PFSK-1 (cell line): Measurements from ENCODE around the gene LMX1A.

Experiments
- FOXP2 ChIP-seq: optimal IDR thresholded peaks from 2 replicates; pipeline ENCODE3; 2011; ENCODE audit warnings: borderline replicate concordance, control low read depth, inconsistent platforms; ENCODE audit not compliant: insufficient read depth; ENCODE audit errors: extremely low read length, extremely low read depth
- POLR2AphosphoS5 ChIP-seq: IDR thresholded peaks from 2 replicates; pipeline ENCODE4 v1.6.1; 2012; ENCODE audit warnings: low read depth, mild to moderate bottlenecking, control low read depth, low read length, moderate library complexity
- REST ChIP-seq, 2 experiments: IDR thresholded peaks; 2 replicates each; pipeline versions ENCODE4 v1.6.1 to v1.8.0; 2011 to 2012; ENCODE audit warnings: low read depth in 2 of 2, low read length in 2 of 2, control low read depth in 1 of 2, inconsistent platforms in 1 of 2, mild to moderate bottlenecking in 1 of 2, moderate library complexity in 1 of 2; ENCODE audit not compliant: insufficient read depth in 1 of 2
- SIN3A ChIP-seq: IDR thresholded peaks from 2 replicates; pipeline ENCODE4 v1.6.1; 2012; ENCODE audit warnings: mild to moderate bottlenecking, low read length, moderate library complexity, borderline replicate concordance; ENCODE audit not compliant: insufficient read depth
- TAF1 ChIP-seq: IDR thresholded peaks from 2 replicates; pipeline ENCODE4 v1.6.1; 2012; ENCODE audit warnings: low read length, control low read depth, borderline replicate concordance; ENCODE audit not compliant: insufficient read depth

Gene LMX1A

GRCh38 chr1:165329104-165329503 lies 27.4 kb downstream of the LMX1A start:
- TF ChIP-seq SIN3A (no peak), POLR2AphosphoS5 (no peak), REST (IDR thresholded peaks at IDR 0.05; ENCODE audit: insufficient read depth in 1 of 2, low read depth in 2 of 2, low read length in 2 of 2) (no peak), TAF1 (no peak), FOXP2 (no peak)

DNA sequence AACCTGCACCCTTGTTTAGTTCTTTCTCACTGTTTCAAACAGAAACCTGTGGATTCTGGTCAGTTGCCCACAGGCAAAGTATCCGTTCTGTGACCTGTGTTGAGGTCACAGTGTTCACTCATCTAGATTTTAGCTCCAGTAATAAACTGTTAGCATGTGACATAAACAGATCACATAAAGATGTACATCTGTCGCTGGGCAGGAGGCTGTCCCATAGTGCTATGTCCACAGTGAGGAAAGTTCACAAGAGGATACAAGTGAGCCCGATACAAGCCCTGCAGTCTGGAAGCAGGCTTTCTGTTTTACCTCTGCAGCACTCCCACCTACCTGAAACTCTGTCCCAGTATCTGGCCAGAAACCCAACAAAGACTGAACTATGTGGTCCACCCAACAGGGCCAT lies 28.4 kb downstream of the LMX1A start:
- TF ChIP-seq SIN3A (no peak), FOXP2 (no peak), POLR2AphosphoS5 (no peak), TAF1 (no peak), REST (IDR thresholded peaks at IDR 0.05; ENCODE audit: insufficient read depth in 1 of 2, low read depth in 2 of 2, low read length in 2 of 2) (no peak)

DNA sequence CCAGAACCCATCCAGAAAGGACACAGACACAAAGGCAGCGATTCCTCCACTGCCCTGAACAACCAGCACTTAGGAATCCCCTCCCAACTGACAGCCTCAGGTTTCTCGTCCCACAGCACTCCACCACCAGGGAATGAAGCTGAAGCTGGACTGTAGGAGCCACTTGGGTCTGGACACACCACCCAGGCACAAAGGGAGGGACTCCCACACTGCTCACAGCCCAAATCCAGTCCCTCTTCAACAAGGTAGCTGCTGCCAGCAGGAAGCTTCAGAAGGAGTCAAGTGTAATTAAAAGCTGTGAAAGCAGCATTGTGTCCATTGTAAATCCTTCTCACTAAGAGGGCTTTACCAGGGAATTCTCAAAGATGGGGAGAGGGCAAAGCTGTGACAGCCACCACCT lies 29.0 kb downstream of the LMX1A start:
- TF ChIP-seq TAF1 (no peak), FOXP2 (no peak), REST (IDR thresholded peaks at IDR 0.05; ENCODE audit: insufficient read depth in 1 of 2, low read depth in 2 of 2, low read length in 2 of 2) (no peak), SIN3A (no peak), POLR2AphosphoS5 (no peak)

DNA sequence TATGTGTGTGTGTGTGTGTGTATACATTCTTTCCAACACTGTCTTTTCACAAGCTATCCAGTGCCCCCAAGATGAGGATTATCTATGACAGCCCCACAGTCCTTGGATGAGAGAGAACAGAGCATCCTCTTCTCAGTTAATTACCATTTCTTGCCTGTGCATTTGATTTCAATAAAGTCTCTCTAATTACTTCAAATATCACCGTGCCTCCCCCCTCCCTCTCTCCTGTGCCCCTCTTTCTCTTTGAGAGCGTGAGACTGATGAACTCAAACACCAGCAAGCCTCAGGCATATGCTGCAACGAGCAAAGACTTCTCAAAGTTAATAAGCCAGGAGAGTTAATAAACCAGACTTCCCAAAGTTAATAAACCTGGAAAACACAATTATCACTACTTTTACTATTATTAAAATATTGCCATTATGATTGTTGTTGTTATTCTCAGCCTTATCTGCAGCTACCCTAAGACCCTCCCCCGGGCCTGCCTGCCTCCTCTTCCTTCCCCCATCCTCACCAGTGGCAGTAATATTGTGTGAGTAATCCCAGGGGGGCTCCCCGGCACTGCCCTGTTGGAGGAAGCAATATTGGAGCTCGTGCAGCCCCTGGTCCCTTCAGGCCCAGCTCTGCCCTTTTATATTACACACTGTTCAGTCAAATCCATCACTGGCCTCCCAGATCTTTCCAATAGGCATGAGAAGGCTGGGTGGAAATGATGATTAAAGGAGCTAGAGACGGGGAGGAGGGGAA lies 30.9 kb downstream of the LMX1A start:
- TF ChIP-seq FOXP2 (no peak), SIN3A (no peak), TAF1 (no peak), REST (IDR thresholded peaks at IDR 0.05; ENCODE audit: insufficient read depth in 1 of 2, low read depth in 2 of 2, low read length in 2 of 2) (no peak), POLR2AphosphoS5 (no peak)

DNA sequence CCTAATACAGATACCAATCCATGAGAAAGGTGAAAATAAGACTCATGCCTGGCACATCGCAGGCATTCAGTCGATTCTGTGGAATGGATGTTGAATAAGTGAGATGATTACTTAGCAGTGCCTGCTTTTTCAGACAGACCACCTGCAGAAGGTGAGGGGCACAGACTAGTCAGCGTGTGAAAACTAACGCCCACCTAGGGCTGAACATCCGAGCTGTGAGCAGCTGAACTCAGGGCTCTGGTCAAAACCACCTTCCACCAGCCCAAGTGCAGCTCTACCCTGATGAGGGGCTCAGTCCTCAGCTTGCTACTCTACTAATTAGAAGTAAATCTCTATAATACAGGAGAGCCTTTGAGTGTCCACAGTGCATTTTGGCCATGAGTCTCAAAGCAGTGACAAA lies 32.5 kb downstream of the LMX1A start:
- TF ChIP-seq REST (IDR thresholded peaks at IDR 0.05; ENCODE audit: insufficient read depth in 1 of 2, low read depth in 2 of 2, low read length in 2 of 2) (no peak), SIN3A (no peak), POLR2AphosphoS5 (no peak), TAF1 (no peak)
